Spleen (tissue), 11 donors: ENCODE data around the gene HNRNPK. TPM values are rescaled to one million over a fixed set of nuclear protein-coding genes. Genes with fewer than 3 reads are reported as not detected.
A peak's percentile ranks its signal among the peaks of the same experiment; 100 is the strongest.

ENCODE experiments used
- DNase-seq: peaks from one replicate; pipeline ENCODE4 v3.0.0-alpha.2; 2020
- H3K27ac ChIP-seq, 8 donors: fragments of 200-600 bp; sonication (generic) in 7 of 8; 1 replicate in 4 of 8; 2 replicates in 4 of 8; pipeline versions ENCODE4 v1.5.0 to v1.8.0; 2016 to 2021; ENCODE audit warnings: inconsistent platforms in 4 of 8, mild to moderate bottlenecking in 4 of 8, moderate library complexity in 1 of 8
- H3K27me3 ChIP-seq, 7 donors: fragments of 200-600 bp; sonication (generic) in 6 of 7; replicated peaks in 1 of 7; 1 replicate in 4 of 7; 2 replicates in 3 of 7; pipeline versions ENCODE4 v1.5.0 to v1.8.0; 2016 to 2021; ENCODE audit warnings: inconsistent platforms in 3 of 7, mild to moderate bottlenecking in 1 of 7
- H3K36me3 ChIP-seq, 6 donors: fragments of 200-600 bp; sonication (generic) in 5 of 6; 1 replicate in 4 of 6; 2 replicates in 2 of 6; pipeline versions ENCODE4 v1.5.0 to v1.8.0; 2016 to 2021; ENCODE audit warnings: inconsistent platforms in 2 of 6
- H3K4me1 ChIP-seq, 6 donors: fragments of 200-600 bp; sonication (generic) in 5 of 6; 1 replicate in 3 of 6; 2 replicates in 3 of 6; pipeline versions ENCODE4 v1.5.0 to v1.8.0; 2016 to 2021; ENCODE audit warnings: inconsistent platforms in 3 of 6
- H3K4me3 ChIP-seq, 8 donors: fragments of 200-600 bp; sonication (generic) in 7 of 8; 1 replicate in 4 of 8; 2 replicates in 4 of 8; pipeline versions ENCODE4 v1.5.0 to v1.8.0; 2016 to 2021; ENCODE audit warnings: inconsistent platforms in 4 of 8, mild to moderate bottlenecking in 4 of 8, moderate library complexity in 2 of 8
- H3K9me3 ChIP-seq, 8 donors: fragments of 200-600 bp; sonication (generic) in 7 of 8; 1 replicate in 4 of 8; 2 replicates in 4 of 8; pipeline versions ENCODE4 v1.5.0 to v1.8.0; 2016 to 2021; ENCODE audit warnings: inconsistent platforms in 4 of 8
- CTCF ChIP-seq, 11 experiments: fragments of 200-600 bp in 7 of 11; fragments of 450-650 bp in 4 of 11; sonication (generic) in 4 of 11; IDR thresholded peaks in 8 of 11; conservative IDR thresholded peaks in 3 of 11; 1 replicate in 7 of 11; 2 replicates in 4 of 11; pipeline versions ENCODE4 v1.4.0 to v1.8.0; 2016 to 2021; ENCODE audit warnings: antibody characterized with exemption in 11 of 11, inconsistent platforms in 4 of 11, mild to moderate bottlenecking in 1 of 11
- POLR2A ChIP-seq, 3 donors: fragments of 450-650 bp; IDR thresholded peaks; one replicate each; pipeline ENCODE4 v1.5.1; 2017; ENCODE audit warnings: antibody characterized with exemption in 3 of 3, mild to moderate bottlenecking in 1 of 3
- POLR2AphosphoS5 ChIP-seq, 3 donors: sonication (generic); formaldehyde crosslinking; IDR thresholded peaks; one replicate each; pipeline ENCODE4 v1.5.1; 2017; ENCODE audit warnings: antibody characterized with exemption in 3 of 3
- whole genome bisulfite sequencing, 5 donors: extraction: QIAGEN DNeasy Blood & Tissue Kit in 3 of 5; methylation state at CpG; one replicate each; pipeline versions ENCODE4 v1.1.5 to v1.1.7; 2013 to 2018; 5-methylcytosine and 5-hydroxymethylcytosine counted together
- intact Hi-C: fragments of 100-400 bp; cut with DNase I; formaldehyde crosslinking; loops from one replicate; pipeline ENCODE4 v1.15.0; 2023; ENCODE audit warnings: low total_unique reads
- polyA plus RNA-seq, 3 donors: library from polyadenylated mRNA; stranded (reverse); fragments of 200-250 nt; gene quantifications; one replicate each; pipeline ENCODE4 v1.2.1, GENCODE V29; 2013
- total RNA-seq, 7 donors: library from RNA; depleted of rRNA in 3 of 7; stranded (reverse); fragments of >200 nt in 3 of 7; fragmentation: NEBNext Ultra II Directional in 4 of 7; extraction: Animal tissue kit (Norgen Biotek cat#: 25700) in 4 of 7; gene quantifications; one replicate each; pipeline versions ENCODE4 v1.1.0 to v1.2.1, GENCODE V29; 2016 to 2021
- donor health status: healthy with polysubstance abuse.
- donor health status: DM: no; HTN: no; CAD: no; lungs with moderate emphysema.
- donor health status: DM: no; HTN: no; CAD: no.
- donor health status: Bipolar disorder and iron deficiency.
- donor health status: healthy.
- donor health status: DM: no; HTN: no; CAD: no.
- donor health status: DM: yes; HTN: yes; CAD: no.

HNRNPK gene
- total and polyA plus RNA-seq, 10 donors = 245 to 543 (median 473) TPM

- Histone ChIP-seq H3K4me3 (no peak overlapping the region), H3K27me3 (no peaks in the 10 kb centered on the region), H3K36me3 (peaks cover 0 to 58% (median 54%) of the 10 kb centered on the region in 6 donors), H3K27ac (no peak overlapping the region), H3K4me1 (peaks cover 0 to 17% (median 8%) of the 10 kb centered on the region in 6 donors), H3K9me3 (no peaks in the 10 kb centered on the region)
- intact Hi-C loops = no loop called here
- 89 to 97% (median 92%) methylated on average over 8 of the region's 8 CpGs for WGBS, 5 donors
- DNase-seq = no peak
- TF ChIP-seq CTCF (IDR thresholded peaks at IDR 0.05 in 8 of 11, conservative IDR thresholded peaks at IDR 0.05 in 3 of 11) (no peak), POLR2AphosphoS5 (IDR thresholded peaks at IDR 0.05) (peak; percentile 16 to 66 (median 65))
These were observed 13.8 kb downstream of the HNRNPK start for GRCh38 chr9:83966209-83966582.

GRCh38 chr9:83965350-83966208 lies 14.4 kb downstream of the HNRNPK start:
- no peaks in the 10 kb centered on the region for H3K9me3 ChIP-seq
- TF ChIP-seq POLR2A (IDR thresholded peaks at IDR 0.05) (no peak), POLR2AphosphoS5 (IDR thresholded peaks at IDR 0.05) (peak in 2 of 3 donors; percentile 52 to 71), CTCF (IDR thresholded peaks at IDR 0.05 in 8 of 11, conservative IDR thresholded peaks at IDR 0.05 in 3 of 11) (no peak)
- peaks cover 0 to 52% (median 48%) of the 10 kb centered on the region in 6 donors for H3K36me3 ChIP-seq
- no peak overlapping the region for H3K4me3 ChIP-seq
- intact Hi-C loops = no loop called here
- DNase-seq = no peak
- H3K27ac ChIP-seq = peak overlapping the region in 2 of 8 donors; percentile 2 to 16
- 74 to 85% (median 79%) methylated on average over 11 of the region's 11 CpGs for WGBS, 5 donors
- peaks cover 0 to 15% (median 6%) of the 10 kb centered on the region in 6 donors for H3K4me1 ChIP-seq
- no peaks in the 10 kb centered on the region for H3K27me3 ChIP-seq

GRCh38 chr9:83964973-83965349 lies 15.1 kb downstream of the HNRNPK start:
- Histone ChIP-seq H3K27ac (peak overlapping the region in 3 of 8 donors; percentile 2 to 43 (median 16)), H3K9me3 (no peaks in the 10 kb centered on the region), H3K27me3 (no peaks in the 10 kb centered on the region), H3K36me3 (peaks cover 0 to 46% (median 42%) of the 10 kb centered on the region in 6 donors), H3K4me3 (no peak overlapping the region), H3K4me1 (peaks cover 0 to 11% (median 3%) of the 10 kb centered on the region in 6 donors)
- TF ChIP-seq POLR2AphosphoS5 (IDR thresholded peaks at IDR 0.05) = peak in 1 of 3 donors; percentile 32
- TF ChIP-seq POLR2A (IDR thresholded peaks at IDR 0.05) = no peak
- DNase-seq = no peak
- WGBS, 5 donors = 68 to 76% (median 69%) methylated on average over 2 of the region's 2 CpGs
- intact Hi-C loops = no loop called here

DNA sequence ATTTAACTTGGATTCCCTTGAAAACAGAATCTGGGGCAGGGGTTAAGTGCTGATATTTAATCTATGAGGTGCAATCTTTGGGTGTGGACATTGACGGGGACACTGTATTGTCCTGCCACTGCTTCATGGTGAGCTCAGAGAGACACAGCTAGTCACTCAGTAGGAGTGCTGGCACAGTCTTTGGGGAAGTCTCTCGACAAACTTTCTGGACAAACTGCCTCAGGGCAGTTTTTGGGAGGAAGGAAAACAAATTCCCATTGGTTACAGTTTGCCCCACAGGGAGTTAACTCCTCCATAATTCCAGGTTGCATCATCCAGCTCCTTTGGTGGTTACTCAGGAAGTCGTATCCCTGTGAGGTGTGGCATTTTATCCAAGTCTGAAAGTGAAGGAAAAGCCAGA lies 17.9 kb downstream of the HNRNPK start:
- H3K27ac ChIP-seq = no peak overlapping the region
- DNase-seq = no peak
- intact Hi-C loops = no loop called here
- peaks cover 0 to 18% (median 14%) of the 10 kb centered on the region in 6 donors for H3K36me3 ChIP-seq
- TF ChIP-seq POLR2AphosphoS5 (IDR thresholded peaks at IDR 0.05) (no peak), CTCF (IDR thresholded peaks at IDR 0.05 in 8 of 11, conservative IDR thresholded peaks at IDR 0.05 in 3 of 11) (no peak), POLR2A (IDR thresholded peaks at IDR 0.05) (no peak)
- H3K27me3 ChIP-seq = no peaks in the 10 kb centered on the region
- H3K4me3 ChIP-seq = no peak overlapping the region
- H3K9me3 ChIP-seq = no peaks in the 10 kb centered on the region
- H3K4me1 ChIP-seq = peaks cover 0 to 8% (median under 1%) of the 10 kb centered on the region in 6 donors
- 64 to 85% (median 71%) methylated on average over 3 of the region's 3 CpGs for WGBS, 5 donors
